Ammon's horn (tissue), 1 donor: ENCODE results near the gene PCDHGC5.

Experiments
- DNase-seq: peaks from one replicate; pipeline ENCODE4 v3.0.0-alpha.2; 2016; ENCODE audit warnings: low spot score

PCDHGC5 gene

DNA sequence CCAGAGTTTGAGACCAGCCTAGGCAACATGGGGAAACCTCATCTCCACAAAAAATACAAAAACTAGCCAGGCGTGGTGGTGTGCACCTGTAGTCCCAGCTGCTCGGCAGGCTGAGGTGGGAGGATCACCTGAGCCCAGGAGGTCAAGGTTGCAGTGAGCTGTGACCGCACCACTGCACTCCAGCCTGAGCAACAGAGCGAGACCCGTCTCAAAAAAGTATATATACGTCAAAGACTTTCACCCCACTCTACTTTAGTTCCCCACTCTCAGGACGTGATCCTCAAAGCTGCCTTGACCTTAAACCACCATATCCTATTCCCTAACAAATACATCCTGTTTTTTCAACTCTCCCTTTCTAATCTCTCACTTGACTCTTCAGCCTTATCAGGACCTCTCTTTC is 41.0 kb downstream of the PCDHGC5 start:
- no peak for DNase-seq

DNA sequence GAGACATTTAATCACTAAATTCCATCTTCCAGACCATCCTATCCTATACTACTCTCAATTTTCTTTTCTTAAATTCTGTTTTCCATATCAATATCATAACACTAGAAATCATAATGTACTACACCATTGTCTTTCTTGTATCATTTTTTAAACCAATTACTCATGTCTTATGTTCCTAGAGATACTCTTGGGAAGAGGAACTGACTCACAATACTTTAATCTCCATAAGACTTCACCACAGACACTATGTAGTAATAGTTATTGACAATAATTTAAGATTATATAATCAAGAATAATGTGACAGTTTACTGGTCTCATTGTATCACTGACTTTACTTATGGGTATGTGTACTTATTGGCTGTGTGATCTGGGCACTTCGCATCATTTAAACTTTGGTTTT is 43.8 kb downstream of the PCDHGC5 start:
- no peak for DNase-seq

DNA sequence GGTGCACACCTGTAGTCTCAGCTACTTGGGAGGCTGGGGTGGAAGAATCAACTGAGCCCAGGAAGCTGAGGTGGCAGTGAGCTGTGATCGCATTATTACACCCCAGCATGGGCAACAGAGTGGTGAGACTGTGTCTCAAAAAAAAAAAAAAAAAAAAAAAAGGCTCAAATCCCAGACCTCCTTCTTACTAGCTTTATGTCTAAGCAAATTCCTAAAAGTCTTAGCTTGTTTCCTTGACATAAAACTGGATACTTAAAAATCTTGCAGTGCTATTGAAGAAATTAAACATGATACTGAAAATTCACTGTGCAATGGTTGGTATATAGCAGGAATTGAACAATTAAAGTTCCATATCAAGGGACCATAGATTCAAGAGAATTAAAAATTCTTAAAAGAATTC is 45.0 kb downstream of the PCDHGC5 start:
- DNase-seq = no peak

DNA sequence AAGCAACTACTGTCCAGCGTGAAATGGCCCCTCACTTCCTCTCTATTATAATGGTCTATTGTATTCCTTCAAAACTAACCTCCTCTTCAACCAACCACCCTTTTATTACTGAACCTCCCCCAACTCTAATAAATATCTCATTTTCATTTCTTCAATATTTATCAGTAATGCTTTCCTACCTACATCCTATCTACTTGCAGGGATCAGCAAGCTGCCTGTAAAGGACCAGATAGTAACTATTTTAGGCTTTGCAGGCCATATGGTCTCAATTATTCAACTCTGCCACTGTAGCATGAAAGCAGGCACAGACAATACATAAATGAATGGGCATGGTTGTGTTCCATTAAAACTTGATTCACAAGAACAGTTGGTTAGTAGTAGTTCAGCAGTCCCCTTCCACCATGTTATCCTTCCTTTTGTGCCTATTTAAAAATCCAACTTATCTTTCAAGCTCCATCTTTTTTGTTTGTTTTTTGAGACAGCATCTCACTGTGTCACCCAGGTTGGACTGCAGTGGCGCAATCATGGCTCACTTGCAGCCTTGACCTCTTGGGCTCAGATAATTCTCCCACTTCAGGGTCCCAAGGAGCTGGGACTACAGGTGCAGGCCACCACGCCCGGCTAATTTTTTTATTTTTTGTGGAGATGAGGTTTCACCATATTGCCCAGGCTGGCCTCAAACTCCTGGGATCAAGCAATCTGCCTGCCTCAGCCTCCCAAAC is 45.8 kb downstream of the PCDHGC5 start:
- DNase-seq = no peak
